Measurements from ENCODE around the gene EMP1.
A peak's percentile ranks its signal among the peaks of the same experiment; 100 is the strongest.
"Not testable (repeated sequence)": the region's sequence is repeated elsewhere in the genome, so short reads cannot be mapped to it uniquely, and the experiment has no call there.

Gene EMP1

DNA sequence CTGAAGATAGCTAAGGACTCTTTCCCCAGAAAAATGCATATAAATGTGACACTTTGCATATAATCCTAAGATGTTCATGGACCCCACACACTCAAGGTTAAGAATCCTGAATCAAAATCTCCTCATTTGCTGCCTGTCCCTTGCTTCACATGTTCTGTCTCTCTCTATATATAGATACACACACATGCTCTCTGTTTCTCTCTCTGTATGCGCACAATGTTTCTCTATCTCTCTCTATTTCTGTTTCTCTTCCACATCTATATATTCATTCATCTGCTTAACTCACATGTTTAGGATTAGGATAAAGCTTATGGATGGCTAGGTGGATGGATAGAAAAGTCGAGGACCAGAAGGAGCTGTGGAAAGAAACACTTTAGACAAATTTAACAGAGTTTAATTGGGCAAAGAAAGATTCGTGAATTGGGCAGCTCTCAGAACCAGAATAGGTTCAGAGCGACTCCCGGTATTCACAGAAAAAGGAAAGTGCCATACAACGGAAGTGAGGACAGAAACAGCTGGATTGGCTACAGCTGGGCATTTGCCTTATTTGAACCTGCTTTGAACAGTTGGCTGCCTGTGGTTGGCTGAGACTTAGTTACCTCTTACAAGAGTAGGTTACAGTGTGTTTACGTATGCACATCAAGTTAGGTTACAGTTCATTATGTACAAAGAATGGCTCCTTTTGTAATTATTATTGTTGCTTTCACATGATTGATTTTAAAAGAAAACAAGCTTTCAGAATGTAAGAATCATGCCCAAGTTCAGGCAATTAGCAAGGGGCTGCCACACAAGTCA, 57.6 kb downstream of the EMP1 start:
- DNase-seq (ENCODE audit: low spot score) (no peak), FAIRE-seq (peak; percentile 53)

- peak; percentile 99 for FAIRE-seq
- peak; percentile 99 for DNase-seq (ENCODE audit: low spot score)
Measured at GRCh38 chr12:13255792-13256691, 59.5 kb downstream of the EMP1 start.

DNA sequence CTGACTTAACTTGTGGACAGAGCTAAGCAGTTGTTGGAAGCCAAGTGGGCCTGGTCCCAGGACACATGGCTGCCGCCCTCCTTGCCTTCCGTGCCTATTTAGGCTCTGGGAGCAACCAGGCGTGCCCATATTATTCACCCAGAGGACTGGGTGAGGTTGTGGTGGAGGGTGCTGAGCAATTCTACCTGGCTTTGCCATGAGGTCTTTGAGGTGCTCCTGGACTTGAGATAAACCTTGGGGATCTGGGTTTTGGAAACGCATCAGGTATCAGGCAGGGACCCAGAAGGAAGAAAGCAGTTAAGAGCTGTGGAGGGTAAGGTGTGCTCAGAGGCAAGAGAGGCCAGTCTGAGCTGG, 60.1 kb downstream of the EMP1 start:
- FAIRE-seq (no peak), DNase-seq (ENCODE audit: low spot score) (no peak)

DNA sequence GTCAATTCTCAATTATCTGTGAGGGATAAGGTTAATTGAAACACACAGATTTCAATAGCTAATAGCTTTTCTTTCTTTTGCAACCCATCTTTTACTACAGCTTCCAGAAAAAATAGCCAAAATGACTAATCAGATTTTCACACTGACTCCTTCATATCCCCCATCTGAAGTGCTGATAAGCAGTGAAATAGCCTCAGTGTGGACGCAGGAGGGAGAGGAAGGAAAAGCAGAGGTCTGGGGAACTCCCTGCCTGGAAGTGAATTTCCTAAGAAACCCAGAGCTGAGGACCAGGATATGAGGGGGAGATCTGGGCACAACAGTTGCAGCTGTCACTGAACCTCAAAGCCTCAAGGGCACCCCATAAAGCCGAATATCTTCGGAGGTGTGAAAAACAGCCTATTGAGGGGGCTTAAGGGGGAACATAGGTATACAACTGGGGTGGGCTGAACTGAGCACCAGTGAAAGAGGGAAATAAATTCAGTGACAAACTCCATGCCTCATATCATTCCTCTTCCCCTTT, 60.9 kb downstream of the EMP1 start:
- DNase-seq (ENCODE audit: low spot score) (no peak), FAIRE-seq (no peak)

DNA sequence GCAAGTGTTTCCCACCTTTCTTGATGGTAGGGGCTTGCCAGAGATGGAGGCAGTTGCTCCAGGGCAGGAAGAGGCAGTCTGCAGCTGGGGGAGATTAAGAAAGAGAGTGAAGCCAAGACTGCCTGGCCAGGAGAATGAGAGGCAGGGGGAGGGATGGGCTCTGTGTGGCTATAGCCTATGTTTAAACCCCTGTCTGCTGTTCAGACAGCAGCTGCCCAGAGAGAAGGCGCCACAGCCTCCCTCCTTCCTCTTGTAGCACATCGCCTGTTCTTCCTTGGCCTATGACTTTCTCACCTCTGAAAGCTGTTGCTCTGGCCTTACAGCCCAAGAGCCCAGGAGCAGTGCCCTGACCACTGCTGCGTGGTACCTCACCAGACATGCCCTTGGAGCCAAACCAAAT, 61.7 kb downstream of the EMP1 start:
- DNase-seq (ENCODE audit: low spot score): no peak
- FAIRE-seq: no peak

DNA sequence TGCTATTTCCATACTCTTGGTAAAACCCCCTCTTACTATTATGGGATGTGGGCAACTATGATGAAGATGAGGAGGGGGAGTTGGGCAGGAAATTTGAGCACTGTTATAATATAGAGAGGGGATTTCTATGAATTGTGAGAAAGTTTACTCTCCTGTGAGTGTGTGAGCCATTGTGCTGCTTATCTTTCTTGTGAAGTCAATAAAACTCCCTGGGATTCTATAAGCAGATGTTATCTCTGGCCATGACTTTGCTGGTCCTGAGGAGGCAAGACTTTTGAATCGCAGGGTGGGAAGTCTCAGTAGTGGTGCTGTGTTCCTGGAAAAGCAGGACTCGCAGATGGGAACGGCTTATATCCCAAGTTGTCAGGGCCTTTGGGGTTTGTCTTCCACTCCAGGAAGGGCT, 62.2 kb downstream of the EMP1 start:
- DNase-seq (ENCODE audit: low spot score) (no peak), FAIRE-seq (no peak)

DNA sequence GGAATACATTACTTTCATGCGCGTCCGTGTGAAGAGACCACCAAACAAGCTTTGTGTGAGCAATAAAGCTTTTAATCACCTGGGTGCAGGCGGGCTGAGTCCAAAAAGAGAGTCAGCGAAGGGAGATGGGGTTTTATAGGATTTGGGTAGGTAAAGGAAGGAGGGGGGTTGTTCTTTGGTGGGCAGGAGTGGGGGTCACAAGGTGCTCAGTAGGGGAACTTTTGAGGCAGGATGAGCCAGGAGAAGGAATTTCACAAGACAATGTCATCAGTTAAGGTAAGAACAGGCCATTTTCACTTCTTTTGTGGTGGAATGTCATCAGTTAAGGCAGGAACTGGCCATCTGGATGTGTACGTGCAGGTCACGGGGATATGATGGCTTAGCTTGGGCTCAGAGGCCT, 63.1 kb downstream of the EMP1 start:
- DNase-seq (ENCODE audit: low spot score); FAIRE-seq: not testable (repeated sequence)

- not testable (repeated sequence) for DNase-seq (ENCODE audit: low spot score); FAIRE-seq
Measured at GRCh38 chr12:13267826-13268225, 71.3 kb downstream of the EMP1 start.

GRCh38 chr12:13268581-13268980, 72.1 kb downstream of the EMP1 start:
- FAIRE-seq (peak; percentile 58), DNase-seq (ENCODE audit: low spot score) (no peak)

Measured in urothelium cell line (cell line).